Activated CD4-positive, alpha-beta T cell treated with anti-CD3 and anti-CD28 coated beads, Interleukin-2, Interleukin-6, amounts not matched to agents 100 ng/mL and 50 ng/mL, durations not matched to agents 16 hours and 8 hours (primary cell): ENCODE measurements around the gene RAB40C.

ENCODE experiments used
- DNase-seq: peaks from one replicate; pipeline ENCODE4 v3.0.0-alpha.2; 2020

RAB40C gene

GRCh38 chr16:575354-576196 lies 14.3 kb upstream of the RAB40C start:
- DNase-seq = no peak

DNA sequence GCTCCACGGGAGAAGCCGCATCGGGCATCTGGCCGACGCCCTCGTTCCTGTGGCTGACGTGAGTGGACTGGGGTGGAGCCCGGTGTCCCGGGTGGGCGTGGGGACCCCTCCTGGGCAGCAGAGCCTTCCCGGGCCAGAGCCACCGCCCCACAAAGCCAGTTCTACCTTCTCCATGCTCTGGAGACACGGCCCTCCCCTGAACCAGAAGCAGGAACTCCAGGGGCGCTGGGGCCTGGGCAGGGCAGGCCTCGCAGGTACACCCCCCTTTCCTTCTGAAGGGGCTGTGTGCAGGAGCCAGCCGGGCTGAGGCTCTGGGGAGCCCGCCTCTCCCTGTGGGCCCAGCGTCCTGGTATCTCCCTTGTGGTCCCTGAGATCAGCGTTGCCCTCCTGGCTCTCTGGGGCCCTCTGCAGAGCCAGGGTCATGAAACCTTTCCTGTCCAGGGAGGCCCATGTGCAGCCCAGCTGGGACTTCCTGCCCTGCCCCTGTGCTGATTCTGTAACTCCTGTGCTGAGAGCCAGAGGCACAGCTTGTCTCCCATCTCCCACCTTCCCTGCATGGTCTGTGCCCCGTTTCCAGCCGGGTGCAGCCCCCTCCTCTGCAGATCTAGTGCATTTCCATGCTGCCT lies 13.6 kb upstream of the RAB40C start:
- DNase-seq = no peak

- no peak for DNase-seq
These were observed 13.1 kb upstream of the RAB40C start for GRCh38 chr16:576823-577201.

DNA sequence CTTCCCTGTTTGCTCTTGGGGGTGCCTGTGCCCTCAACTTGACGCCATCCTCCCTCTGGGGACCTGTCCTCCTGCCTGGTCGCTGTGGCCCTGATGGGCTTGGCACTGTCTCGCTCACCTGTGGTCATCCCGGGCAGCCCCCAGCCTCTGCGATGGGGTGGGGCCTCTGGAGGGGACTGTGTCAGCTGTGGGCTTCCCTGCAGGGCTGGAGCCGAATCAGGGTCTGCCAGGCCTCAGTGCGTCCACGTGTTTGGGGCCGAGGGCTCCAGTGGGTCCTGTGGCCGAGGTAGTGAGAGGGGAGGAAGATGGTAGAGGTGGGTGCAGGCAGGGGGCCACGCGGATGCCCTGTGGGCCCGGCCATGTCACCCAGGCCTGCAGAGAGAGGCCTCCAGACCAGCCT lies 12.1 kb upstream of the RAB40C start:
- DNase-seq = no peak

- no peak for DNase-seq
These were observed 11.5 kb upstream of the RAB40C start for GRCh38 chr16:578232-578869.

GRCh38 chr16:578870-579405 lies 10.9 kb upstream of the RAB40C start:
- peak; percentile 74 for DNase-seq

DNA sequence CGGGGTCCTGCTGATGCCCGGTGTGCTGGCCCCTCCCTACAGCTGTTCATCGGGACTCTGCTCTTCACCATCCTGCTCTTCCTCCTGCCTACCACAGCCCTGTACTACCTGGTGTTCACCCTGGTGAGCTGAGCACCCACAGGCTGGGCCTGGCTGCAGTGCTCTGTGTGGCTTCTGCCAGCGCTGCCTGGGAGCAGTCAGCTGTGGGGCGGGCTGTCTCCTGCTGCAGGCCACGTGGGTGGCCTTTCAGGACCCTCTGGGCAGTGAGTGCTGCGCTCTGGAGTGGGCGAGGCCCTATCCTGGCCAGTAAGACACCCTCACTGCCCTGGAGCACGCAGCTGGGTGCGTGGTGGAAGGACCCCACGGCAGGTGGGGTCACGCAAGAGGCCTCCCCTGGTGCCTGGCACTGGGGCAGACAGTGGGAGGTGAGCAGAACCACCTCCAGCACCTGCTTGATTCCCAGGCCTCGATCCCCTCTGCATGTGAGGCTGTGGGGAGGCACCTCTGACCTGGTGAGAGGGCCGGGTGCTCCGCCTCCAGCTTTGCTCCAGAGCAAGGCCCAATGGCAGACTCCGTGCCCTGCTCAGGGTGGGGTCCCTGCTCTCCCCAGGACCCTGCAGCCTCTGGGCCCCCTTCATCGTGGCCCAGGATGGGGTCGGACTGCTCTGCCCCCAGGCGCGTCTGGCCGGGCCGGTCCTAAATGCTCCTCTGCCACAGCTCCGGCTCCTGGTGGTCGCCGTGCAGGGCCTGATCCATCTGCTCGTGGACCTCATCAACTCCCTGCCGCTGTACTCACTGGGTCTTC lies 9.5 kb upstream of the RAB40C start:
- DNase-seq = no peak

DNA sequence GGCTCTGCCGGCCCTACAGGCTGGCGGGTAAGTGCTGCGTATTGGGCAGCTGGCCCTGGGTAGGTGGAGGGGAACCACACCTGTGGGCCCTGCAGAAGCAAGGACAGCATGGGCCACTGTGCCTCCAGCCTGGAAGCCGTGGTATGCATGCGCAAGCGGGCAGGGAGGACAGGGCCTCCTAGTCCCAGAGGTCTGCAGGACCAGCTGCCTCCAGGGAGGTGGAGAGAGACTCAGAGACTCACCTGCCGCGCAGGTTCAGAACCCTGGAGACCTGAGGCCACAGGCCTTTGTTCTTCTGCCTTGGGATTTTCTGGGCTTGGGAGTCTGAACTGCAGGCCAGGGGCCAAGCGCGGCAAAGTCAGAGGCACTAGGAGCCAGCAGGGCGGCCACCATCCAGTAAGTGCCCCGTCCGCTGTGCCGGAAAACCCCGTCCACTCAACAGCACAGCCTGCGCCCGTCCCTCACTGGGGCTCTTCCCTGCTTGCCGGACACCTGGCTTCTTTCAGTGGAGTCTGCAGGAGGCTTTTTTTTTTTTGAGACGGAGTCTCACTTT lies 8.8 kb upstream of the RAB40C start:
- no peak for DNase-seq

- DNase-seq = no peak
These were observed 7.7 kb upstream of the RAB40C start for GRCh38 chr16:582218-582613.

DNA sequence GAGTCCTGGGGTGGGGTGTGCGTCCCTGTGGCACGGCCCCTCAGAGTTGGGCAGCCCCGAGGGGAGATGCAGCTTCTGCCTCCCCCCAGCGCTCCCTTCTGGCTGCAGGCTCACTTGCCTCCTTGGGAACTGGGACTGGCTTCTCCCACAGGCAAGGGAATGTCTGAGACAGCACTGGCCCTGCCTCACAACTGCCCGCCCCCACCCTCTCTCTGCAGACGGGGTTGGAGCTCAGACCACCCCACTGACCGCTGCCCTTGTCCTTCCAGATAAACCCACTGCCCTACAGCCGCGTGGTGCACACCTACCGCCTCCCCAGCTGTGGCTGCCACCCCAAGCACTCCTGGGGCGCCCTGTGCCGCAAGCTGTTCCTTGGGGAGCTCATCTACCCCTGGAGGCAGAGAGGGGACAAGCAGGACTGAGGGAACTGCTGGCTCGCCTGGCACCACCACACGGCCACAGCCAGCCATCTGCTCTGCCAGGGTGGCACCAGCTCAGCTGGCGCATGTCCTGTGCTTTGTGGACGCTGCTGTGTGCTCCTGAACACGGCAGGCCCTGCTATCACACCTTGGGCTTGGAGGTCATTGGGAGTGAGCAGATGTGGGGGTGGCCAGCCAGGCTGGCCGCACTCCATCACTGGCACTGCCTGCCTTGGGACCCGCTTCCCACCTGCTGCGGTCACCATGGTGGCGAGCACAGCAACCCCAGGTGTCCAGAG lies 7.1 kb upstream of the RAB40C start:
- no peak for DNase-seq

GRCh38 chr16:583470-583814 lies 6.4 kb upstream of the RAB40C start:
- no peak for DNase-seq

GRCh38 chr16:583815-584591 lies 5.9 kb upstream of the RAB40C start:
- DNase-seq = no peak

DNA sequence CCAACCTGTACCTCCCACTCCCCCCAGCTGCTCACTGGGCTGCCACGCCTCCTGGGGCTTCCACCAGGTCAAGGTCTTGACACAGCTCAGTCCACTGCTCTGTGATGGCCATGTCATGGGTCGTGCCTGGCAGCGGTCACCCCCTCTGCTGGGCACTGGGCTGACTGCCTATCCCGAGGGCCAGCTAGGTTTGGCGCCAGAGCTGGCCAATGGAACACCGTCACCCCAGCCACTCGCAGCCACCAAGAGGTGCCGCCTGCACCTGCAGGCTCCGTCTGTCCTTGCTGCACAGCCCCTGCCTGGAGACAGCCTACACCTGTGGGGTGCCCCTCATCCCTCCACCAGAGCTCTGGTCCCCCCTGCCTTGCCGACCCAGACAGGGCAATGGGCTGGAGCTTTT lies 4.5 kb upstream of the RAB40C start:
- DNase-seq = no peak

DNA sequence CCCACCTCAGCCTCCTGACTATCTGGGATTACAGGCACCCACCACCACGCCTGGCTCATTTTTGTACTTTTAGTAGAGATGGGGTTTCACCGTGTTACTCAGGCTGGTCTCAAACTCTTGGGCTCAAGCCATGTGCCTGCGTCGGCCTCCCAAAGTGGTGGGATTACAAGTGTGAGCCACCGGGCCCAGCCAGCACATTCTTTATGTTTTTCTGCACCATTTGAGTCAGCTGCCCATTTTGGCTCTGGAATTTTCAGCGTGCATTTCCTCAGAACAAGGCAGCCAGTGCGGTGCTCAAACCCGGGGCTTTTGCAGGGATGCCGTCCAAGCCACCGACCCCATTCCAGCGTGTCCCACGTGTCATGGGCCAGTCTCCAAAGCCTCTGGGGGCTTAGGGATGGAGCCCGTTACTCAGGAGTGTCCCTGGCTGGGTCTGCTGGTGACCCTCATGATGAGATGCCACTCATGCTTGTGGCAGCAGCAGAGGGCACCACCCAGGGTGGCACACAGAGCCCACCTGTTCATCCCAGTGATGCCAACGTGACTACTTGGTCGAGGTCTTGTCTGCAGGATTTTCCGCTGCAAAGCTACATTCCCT lies 3.7 kb upstream of the RAB40C start:
- DNase-seq = no peak

GRCh38 chr16:586645-587590 lies 2.9 kb upstream of the RAB40C start:
- no peak for DNase-seq

DNA sequence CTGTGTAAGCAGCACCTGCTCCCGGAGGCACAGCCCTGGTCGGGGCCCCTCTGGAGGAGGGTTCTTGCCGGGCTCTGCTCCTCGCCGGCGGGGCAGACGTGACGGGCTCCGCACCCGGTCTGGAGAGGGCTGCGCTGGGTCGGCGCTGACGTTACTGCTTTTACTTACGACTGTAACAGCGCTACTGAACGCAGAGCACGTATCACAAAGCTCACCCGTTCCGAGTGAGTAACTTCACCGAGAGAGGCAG lies 1.3 kb upstream of the RAB40C start:
- peak; percentile 66 for DNase-seq

- peak; percentile 98 for DNase-seq
These were observed 793 bp upstream of the RAB40C start for GRCh38 chr16:588889-589657.

DNA sequence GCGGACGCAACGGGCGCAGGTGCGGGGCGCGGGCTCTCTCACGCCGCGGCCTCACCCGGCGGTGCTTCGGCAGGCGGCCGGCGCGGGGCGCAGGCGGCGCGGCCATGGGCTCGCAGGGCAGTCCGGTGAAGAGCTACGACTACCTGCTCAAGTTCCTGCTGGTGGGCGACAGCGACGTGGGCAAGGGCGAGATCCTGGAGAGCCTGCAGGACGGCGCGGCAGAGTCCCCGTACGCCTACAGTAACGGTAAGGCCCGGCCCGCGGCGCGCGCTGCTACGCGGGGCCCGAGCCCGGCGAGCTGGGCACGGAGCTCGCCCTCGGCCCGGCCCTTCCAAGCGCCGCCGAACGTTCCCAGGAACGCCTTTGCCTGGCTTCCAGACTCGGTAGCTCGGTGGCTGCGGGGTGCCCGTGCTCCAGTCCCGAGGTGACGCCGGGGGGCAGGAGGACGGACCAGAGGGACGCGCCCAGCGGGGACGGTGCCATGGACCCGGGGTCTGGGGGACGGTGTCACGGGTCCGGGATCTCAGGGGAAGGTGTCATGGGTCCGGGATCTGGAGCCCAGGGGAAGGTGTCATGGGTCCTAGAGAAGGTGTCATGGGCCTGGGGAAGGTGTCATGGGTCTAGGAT lies 435 bp downstream of the RAB40C start:
- DNase-seq = no peak

- no peak for DNase-seq
These were observed 942 bp downstream of the RAB40C start for GRCh38 chr16:590815-591200.
